Brain microvascular endothelial cell (primary cell): ENCODE data around the gene MYO5A.

ENCODE experiments used
- DNase-seq: peaks from one replicate; pipeline ENCODE4 v3.0.0-alpha.2; 2020
- H3K27ac ChIP-seq: fragments of 250-450 bp; sonication (Bioruptor Pico); 2 replicates; pipeline ENCODE4 v1.5.1; 2020; ENCODE audit warnings: mild to moderate bottlenecking, moderate library complexity
- H3K27me3 ChIP-seq: fragments of 250-450 bp; sonication (Bioruptor Pico); replicated peaks from 2 replicates; pipeline ENCODE4 v1.5.1; 2020; ENCODE audit warnings: mild to moderate bottlenecking
- H3K36me3 ChIP-seq: fragments of 250-450 bp; sonication (Bioruptor Pico); replicated peaks from 2 replicates; pipeline ENCODE4 v1.5.1; 2020; ENCODE audit warnings: mild to moderate bottlenecking
- H3K4me3 ChIP-seq: 2 replicates; pipeline ENCODE4 v1.5.1; 2011; ENCODE audit warnings: low read depth, mild to moderate bottlenecking, control low read depth, low read length, moderate library complexity
- in situ Hi-C: cut with HindIII; loops from 2 replicates; pipeline ENCODE4 v1.10.0; 2017; ENCODE audit warnings: low sequenced_read_pairs, low pct_ligation_motif_present
- TF ChIP-seq, protein P1 (sequence below): IDR thresholded peaks from 2 replicates; pipeline ENCODE4 v1.5.1; 2011; ENCODE audit warnings: low read depth, mild to moderate bottlenecking, moderate library complexity, low read length, control low read depth, inconsistent platforms; ENCODE audit errors: missing control alignments

MYO5A gene

DNA sequence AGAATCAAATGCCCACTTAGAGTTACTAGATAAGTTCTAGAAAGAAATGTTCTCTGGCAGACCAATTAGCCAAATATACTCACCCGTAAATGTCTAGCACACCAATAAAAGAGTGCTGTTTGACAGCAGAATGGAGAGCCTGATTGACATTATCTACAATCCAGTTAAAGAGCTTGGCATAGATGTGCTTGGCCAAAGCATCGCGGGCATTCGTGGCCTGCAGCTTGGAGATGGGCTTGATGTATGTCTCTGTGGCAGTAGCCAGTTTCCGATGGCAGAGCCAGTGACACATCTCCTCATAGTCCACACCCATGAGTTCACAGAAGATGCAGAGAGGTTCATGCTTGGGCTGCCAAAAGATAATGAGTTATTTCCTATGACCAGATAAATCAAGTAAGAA, 131.6 kb downstream of the MYO5A start:
- Histone ChIP-seq H3K4me3 (no peak overlapping the region), H3K36me3 (peaks cover 3% of the 10 kb centered on the region), H3K27me3 (no peaks in the 10 kb centered on the region), H3K27ac (no peak overlapping the region)
- TF ChIP-seq, protein P1, sequence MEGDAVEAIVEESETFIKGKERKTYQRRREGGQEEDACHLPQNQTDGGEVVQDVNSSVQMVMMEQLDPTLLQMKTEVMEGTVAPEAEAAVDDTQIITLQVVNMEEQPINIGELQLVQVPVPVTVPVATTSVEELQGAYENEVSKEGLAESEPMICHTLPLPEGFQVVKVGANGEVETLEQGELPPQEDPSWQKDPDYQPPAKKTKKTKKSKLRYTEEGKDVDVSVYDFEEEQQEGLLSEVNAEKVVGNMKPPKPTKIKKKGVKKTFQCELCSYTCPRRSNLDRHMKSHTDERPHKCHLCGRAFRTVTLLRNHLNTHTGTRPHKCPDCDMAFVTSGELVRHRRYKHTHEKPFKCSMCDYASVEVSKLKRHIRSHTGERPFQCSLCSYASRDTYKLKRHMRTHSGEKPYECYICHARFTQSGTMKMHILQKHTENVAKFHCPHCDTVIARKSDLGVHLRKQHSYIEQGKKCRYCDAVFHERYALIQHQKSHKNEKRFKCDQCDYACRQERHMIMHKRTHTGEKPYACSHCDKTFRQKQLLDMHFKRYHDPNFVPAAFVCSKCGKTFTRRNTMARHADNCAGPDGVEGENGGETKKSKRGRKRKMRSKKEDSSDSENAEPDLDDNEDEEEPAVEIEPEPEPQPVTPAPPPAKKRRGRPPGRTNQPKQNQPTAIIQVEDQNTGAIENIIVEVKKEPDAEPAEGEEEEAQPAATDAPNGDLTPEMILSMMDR = no peak
- in situ Hi-C loops = no loop called here
- DNase-seq = no peak

GRCh38 chr15:52394118-52394517, 134.6 kb downstream of the MYO5A start:
- no peak overlapping the region for H3K27ac ChIP-seq
- no peaks in the 10 kb centered on the region for H3K27me3 ChIP-seq
- in situ Hi-C loops = no loop called here
- DNase-seq = no peak
- H3K36me3 ChIP-seq = peaks cover 3% of the 10 kb centered on the region
- no peak overlapping the region for H3K4me3 ChIP-seq
- TF ChIP-seq, protein P1 = no peak

GRCh38 chr15:52392008-52392687, 136.5 kb downstream of the MYO5A start:
- TF ChIP-seq, protein P1 = no peak
- no peak overlapping the region for H3K27ac ChIP-seq
- H3K4me3 ChIP-seq = no peak overlapping the region
- H3K27me3 ChIP-seq = no peaks in the 10 kb centered on the region
- H3K36me3 ChIP-seq = peaks cover 3% of the 10 kb centered on the region
- no peak for DNase-seq
- in situ Hi-C loops = no loop called here

GRCh38 chr15:52391069-52391468, 137.6 kb downstream of the MYO5A start:
- TF ChIP-seq, protein P1 = no peak
- H3K4me3 ChIP-seq = no peak overlapping the region
- in situ Hi-C loops = no loop called here
- no peak overlapping the region for H3K27ac ChIP-seq
- DNase-seq = no peak
- no peaks in the 10 kb centered on the region for H3K27me3 ChIP-seq
- H3K36me3 ChIP-seq = no peaks in the 10 kb centered on the region

DNA sequence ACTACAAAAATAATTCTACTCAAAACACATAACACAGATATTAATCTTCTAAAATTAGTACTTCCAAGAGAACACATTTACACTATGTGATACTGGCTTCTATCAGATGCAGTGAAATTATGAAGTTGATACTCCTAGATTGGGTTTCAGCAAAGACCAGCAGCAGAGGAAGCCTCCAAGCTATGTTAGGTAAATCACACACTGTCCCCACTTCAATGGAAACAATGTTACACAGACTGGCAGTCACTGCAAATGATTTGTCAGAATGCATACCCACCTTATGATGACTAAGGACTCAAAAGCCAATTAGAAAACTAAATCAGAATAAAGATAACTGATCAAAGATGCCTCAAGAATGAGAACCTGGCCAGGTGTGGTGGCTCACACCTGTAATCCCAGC, 143.0 kb downstream of the MYO5A start:
- in situ Hi-C loops = no loop called here
- no peaks in the 10 kb centered on the region for H3K27me3 ChIP-seq
- H3K4me3 ChIP-seq = no peak overlapping the region
- H3K36me3 ChIP-seq = peaks cover 7% of the 10 kb centered on the region
- no peak for DNase-seq
- H3K27ac ChIP-seq = no peak overlapping the region
- TF ChIP-seq, protein P1 = no peak

DNA sequence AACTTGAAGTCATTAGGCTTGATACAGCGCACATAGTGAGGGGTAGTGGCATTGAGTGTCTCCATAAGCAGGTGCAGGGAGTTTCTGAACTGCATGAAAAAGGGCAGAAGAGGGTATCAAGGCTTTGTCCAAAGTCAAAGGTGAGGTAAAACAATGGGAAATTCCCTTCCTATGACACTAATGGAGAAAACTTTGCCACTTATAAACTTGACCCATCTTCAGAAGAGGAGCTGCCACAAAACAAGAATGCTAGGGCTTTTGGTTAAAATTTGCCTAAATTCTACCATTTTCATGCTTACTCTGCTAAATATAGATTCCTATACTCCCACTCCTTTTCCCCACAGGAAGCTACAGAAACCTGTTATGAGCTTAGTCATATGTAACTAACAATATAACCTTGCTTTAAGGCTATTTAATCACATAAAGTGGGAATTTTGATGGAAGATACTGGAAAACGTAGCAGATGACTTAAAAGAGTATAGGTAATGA, 145.5 kb downstream of the MYO5A start:
- in situ Hi-C loops = no loop called here
- H3K27me3 ChIP-seq = no peaks in the 10 kb centered on the region
- peaks cover 7% of the 10 kb centered on the region for H3K36me3 ChIP-seq
- no peak for DNase-seq
- H3K27ac ChIP-seq = no peak overlapping the region
- H3K4me3 ChIP-seq = no peak overlapping the region
- TF ChIP-seq, protein P1 = no peak
